ENCODE measurements around the gene SNX27. TPM values are rescaled to one million over a fixed set of nuclear protein-coding genes. Genes with fewer than 3 reads are reported as not detected.

Gene SNX27
- polyA plus RNA-seq, 1 experiment = 23.8 TPM

- H3K27ac ChIP-seq (ENCODE audit: low read depth, low read length) = no peak overlapping the region
- no peaks in the 10 kb centered on the region for H3K27me3 ChIP-seq (ENCODE audit: control insufficient read depth, insufficient read depth, low read length)
- DNase-seq (ENCODE audit: low read depth, low spot score) = no peak
- no peaks in the 10 kb centered on the region for H3K9me3 ChIP-seq (ENCODE audit: control insufficient read depth, insufficient read depth, low read length)
- POLR2A ChIA-PET = interaction anchor here (0.5 kb wide), 1 partner anchor 10 kb away, joined by 3 read pairs; no protein-coding TSS in a partner anchor
- no peak for TF ChIP-seq CTCF (IDR thresholded peaks at IDR 0.05; ENCODE audit: low read depth, low read length)
- CTCF ChIA-PET = interaction anchor here (0.5 to 1.9 kb wide), 4 partner anchors 17 to 1423 kb away, joined by 3 to 7 read pairs (median 3); no protein-coding TSS in a partner anchor
- H3K4me3 ChIP-seq (ENCODE audit: low read depth, low read length) = no peak overlapping the region
These were observed 1.7 kb upstream of the SNX27 start for GRCh38 chr1:151610142-151610541.

- POLR2A ChIA-PET = interaction anchor here (0.6 kb wide), 1 partner anchor 19 kb away, joined by 3 read pairs; no protein-coding TSS in a partner anchor
- TF ChIP-seq CTCF (IDR thresholded peaks at IDR 0.05; ENCODE audit: low read depth, low read length) = no peak
These were observed 511 bp upstream of the SNX27 start for GRCh38 chr1:151611288-151611790.

GRCh38 chr1:151612501-151613281 lies 841 bp downstream of the SNX27 start:
- H3K27me3 ChIP-seq (ENCODE audit: control insufficient read depth, insufficient read depth, low read length) = no peaks in the 10 kb centered on the region
- no peak for DNase-seq (ENCODE audit: low read depth, low spot score)
- no peak for TF ChIP-seq CTCF (IDR thresholded peaks at IDR 0.05; ENCODE audit: low read depth, low read length)
- H3K9me3 ChIP-seq (ENCODE audit: control insufficient read depth, insufficient read depth, low read length) = no peaks in the 10 kb centered on the region
- POLR2A ChIA-PET = interaction anchor here (0.6 kb wide), 1 partner anchor 68 kb away, joined by 3 read pairs; no protein-coding TSS in a partner anchor
- CTCF ChIA-PET = no interaction called here
- H3K27ac ChIP-seq (ENCODE audit: low read depth, low read length) = no peak overlapping the region
- H3K4me3 ChIP-seq (ENCODE audit: low read depth, low read length) = peak overlapping the region; percentile 90

More at GRCh38 chr1:151611288-151611790, 511 bp upstream of the SNX27 start:
- Histone ChIP-seq H3K27me3 (ENCODE audit: control insufficient read depth, insufficient read depth, low read length) (no peaks in the 10 kb centered on the region), H3K27ac (ENCODE audit: low read depth, low read length) (no peak overlapping the region), H3K4me3 (ENCODE audit: low read depth, low read length) (no peak overlapping the region), H3K9me3 (ENCODE audit: control insufficient read depth, insufficient read depth, low read length) (no peaks in the 10 kb centered on the region)
- DNase-seq (ENCODE audit: low read depth, low spot score) = no peak
- CTCF ChIA-PET = interaction anchor here (1.9 kb wide), 1 partner anchor 18 kb away, joined by 7 read pairs; no protein-coding TSS in a partner anchor

GRCh38 chr1:151613282-151613780 lies 1.5 kb downstream of the SNX27 start:
- H3K4me3 ChIP-seq (ENCODE audit: low read depth, low read length) = peak overlapping the region; percentile 90
- TF ChIP-seq CTCF (IDR thresholded peaks at IDR 0.05; ENCODE audit: low read depth, low read length) = no peak
- no peaks in the 10 kb centered on the region for H3K9me3 ChIP-seq (ENCODE audit: control insufficient read depth, insufficient read depth, low read length)
- CTCF ChIA-PET = no interaction called here
- POLR2A ChIA-PET = no interaction called here
- no peak for DNase-seq (ENCODE audit: low read depth, low spot score)
- H3K27ac ChIP-seq (ENCODE audit: low read depth, low read length) = no peak overlapping the region
- no peaks in the 10 kb centered on the region for H3K27me3 ChIP-seq (ENCODE audit: control insufficient read depth, insufficient read depth, low read length)

All from AG04450 (cell line).